IPS DF 6.9 (cell line): ENCODE results near the gene ADARB2.
"Not testable (repeated sequence)": the region's sequence is repeated elsewhere in the genome, so short reads cannot be mapped to it uniquely, and the experiment has no call there.

Experiments used
- DNase-seq: peaks from one replicate; pipeline ENCODE4 v3.0.0-alpha.2; 2013; ENCODE audit warnings: low read depth, low spot score
- H3K27ac ChIP-seq: one replicate; pipeline ENCODE4 v1.5.1; 2013; ENCODE audit warnings: low read length, control low read depth
- H3K27me3 ChIP-seq: 2 replicates; pipeline ENCODE4 v1.6.1; 2013; ENCODE audit warnings: mild to moderate bottlenecking, low read length; ENCODE audit not compliant: control insufficient read depth, insufficient read depth
- H3K36me3 ChIP-seq: 2 replicates; pipeline ENCODE4 v1.6.1; 2013; ENCODE audit warnings: low read length; ENCODE audit not compliant: control insufficient read depth, insufficient read depth
- H3K4me1 ChIP-seq: 2 replicates; pipeline ENCODE4 v1.6.1; 2013; ENCODE audit warnings: low read length; ENCODE audit not compliant: control insufficient read depth, insufficient read depth
- H3K4me3 ChIP-seq: 2 replicates; pipeline ENCODE4 v1.5.1; 2013; ENCODE audit warnings: mild to moderate bottlenecking, low read length
- H3K9me3 ChIP-seq: 2 replicates; pipeline ENCODE4 v1.6.1; 2013; ENCODE audit warnings: low read length, inconsistent platforms; ENCODE audit not compliant: control insufficient read depth, insufficient read depth
- WGBS: extraction: QIAGEN DNeasy Blood & Tissue Kit; methylation state at CpG from one replicate; pipeline ENCODE4 v1.1.7; 2013; ENCODE audit warnings: mixed read lengths, missing lambda C conversion rate; ENCODE audit not compliant: insufficient read length, insufficient coverage; 5-methylcytosine and 5-hydroxymethylcytosine counted together

The ADARB2 gene

DNA sequence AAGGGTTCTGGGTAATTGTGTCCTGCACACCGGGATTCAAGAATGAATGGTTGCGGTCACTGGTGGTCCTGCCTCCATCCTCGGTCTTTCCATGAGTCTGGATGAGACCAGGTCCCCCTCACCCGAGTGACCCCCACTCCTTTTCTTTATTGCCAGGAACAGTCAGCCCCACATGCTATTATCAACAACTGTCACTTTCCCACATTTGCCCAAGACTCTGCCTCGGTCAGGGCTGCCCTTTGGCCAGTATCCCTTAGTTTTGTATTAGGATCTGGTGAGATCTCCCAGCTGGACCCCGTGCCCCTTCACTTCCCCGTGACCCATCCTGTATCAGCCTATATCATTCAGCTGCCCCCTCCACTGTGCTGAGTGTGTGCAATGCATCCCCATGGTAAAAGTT is 288.3 kb downstream of the ADARB2 start:
- no CpG with 5 or more reads among the region's 7 CpGs for WGBS

DNA sequence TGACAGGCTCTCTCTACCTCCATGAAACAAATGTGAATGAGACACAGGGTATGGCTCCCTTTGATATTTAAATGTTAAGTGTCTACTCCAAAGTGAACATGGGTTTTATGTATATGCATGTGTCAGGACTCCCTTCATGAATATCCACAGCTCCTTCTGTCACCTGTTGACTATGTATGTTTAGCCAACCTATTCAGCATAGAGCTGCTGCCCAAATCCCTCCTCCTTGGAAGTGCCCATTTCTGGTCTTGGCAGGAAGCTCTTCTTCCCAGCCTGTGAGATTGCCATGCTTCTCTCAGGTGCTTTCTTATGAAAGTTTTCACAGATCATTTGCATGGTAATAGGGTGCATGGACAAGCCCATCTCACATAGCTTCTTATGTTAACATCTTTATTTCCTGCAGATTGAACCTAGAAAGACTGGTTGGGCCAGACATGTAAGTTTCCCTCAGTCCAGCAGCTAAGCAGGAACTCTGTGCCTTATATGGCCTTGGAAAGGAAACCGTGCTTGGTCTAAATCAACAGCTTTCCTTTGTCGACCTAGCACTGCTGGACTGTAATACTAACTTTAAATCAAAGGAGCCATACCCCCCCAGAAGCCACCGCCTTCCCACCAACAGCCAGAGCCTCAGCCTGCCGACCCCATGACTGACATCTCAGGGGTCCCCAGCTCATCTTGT is 288.9 kb downstream of the ADARB2 start:
- H3K27me3 ChIP-seq: no peaks in the 10 kb centered on the region; the same call in 1 of the 2 replicates
- WGBS: no CpG with 5 or more reads among the region's 4 CpGs
- H3K36me3 ChIP-seq: no peaks in the 10 kb centered on the region; the same call in 1 of the 2 replicates
- H3K4me3 ChIP-seq: no peak overlapping the region
- no peaks in the 10 kb centered on the region for H3K9me3 ChIP-seq
- peaks cover 2% of the 10 kb centered on the region; the same call in 1 of the 2 replicates for H3K4me1 ChIP-seq
- DNase-seq: no peak
- H3K27ac ChIP-seq: no peak overlapping the region

More for the DNA sequence above, 288.3 kb downstream of the ADARB2 start:
- Histone ChIP-seq H3K27ac (no peak overlapping the region), H3K27me3 (no peaks in the 10 kb centered on the region; the same call in 1 of the 2 replicates), H3K36me3 (no peaks in the 10 kb centered on the region; the same call in 1 of the 2 replicates), H3K4me3 (no peak overlapping the region), H3K9me3 (no peaks in the 10 kb centered on the region), H3K4me1 (peaks cover 2% of the 10 kb centered on the region; the same call in 1 of the 2 replicates)
- DNase-seq: no peak

- H3K27me3 ChIP-seq: no peaks in the 10 kb centered on the region
- H3K4me3 ChIP-seq: no peak overlapping the region
- H3K36me3 ChIP-seq: no peaks in the 10 kb centered on the region
- 0 out of 2 replicates have a peak, but pooled peaks cover 2% of the 10 kb centered on the region for H3K4me1 ChIP-seq
- 100% methylated on average over 2 of the region's 2 CpGs for WGBS
- H3K9me3 ChIP-seq: no peaks in the 10 kb centered on the region
- DNase-seq: no peak
- H3K27ac ChIP-seq: no peak overlapping the region
Observed at GRCh38 chr10:1444826-1445225, 292.5 kb downstream of the ADARB2 start.

DNA sequence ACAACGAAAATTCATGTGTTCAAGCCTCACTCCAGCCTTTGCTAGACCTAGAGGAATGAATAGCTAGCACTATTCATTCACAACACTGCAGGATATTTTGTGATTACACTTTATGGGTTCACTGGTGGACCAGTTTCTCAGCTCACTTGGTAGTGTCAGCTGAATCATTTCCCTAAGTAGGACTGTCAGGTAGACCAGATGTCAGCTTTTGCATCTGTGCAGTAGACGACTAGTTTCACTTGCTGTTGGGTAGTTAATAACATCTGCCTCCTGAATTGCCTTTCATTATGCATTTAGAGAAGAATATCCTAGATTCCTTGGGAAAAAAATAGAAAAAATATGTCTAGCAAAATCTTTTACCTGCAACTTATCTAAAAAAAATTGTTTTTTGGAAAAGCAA is 296.4 kb downstream of the ADARB2 start:
- Histone ChIP-seq H3K27me3 (no peaks in the 10 kb centered on the region), H3K27ac (no peak overlapping the region), H3K36me3 (no peaks in the 10 kb centered on the region), H3K4me1 (no peaks in the 10 kb centered on the region), H3K9me3 (no peaks in the 10 kb centered on the region), H3K4me3 (no peak overlapping the region)
- WGBS: no CpG with 5 or more reads among the region's 2 CpGs
- no peak for DNase-seq

DNA sequence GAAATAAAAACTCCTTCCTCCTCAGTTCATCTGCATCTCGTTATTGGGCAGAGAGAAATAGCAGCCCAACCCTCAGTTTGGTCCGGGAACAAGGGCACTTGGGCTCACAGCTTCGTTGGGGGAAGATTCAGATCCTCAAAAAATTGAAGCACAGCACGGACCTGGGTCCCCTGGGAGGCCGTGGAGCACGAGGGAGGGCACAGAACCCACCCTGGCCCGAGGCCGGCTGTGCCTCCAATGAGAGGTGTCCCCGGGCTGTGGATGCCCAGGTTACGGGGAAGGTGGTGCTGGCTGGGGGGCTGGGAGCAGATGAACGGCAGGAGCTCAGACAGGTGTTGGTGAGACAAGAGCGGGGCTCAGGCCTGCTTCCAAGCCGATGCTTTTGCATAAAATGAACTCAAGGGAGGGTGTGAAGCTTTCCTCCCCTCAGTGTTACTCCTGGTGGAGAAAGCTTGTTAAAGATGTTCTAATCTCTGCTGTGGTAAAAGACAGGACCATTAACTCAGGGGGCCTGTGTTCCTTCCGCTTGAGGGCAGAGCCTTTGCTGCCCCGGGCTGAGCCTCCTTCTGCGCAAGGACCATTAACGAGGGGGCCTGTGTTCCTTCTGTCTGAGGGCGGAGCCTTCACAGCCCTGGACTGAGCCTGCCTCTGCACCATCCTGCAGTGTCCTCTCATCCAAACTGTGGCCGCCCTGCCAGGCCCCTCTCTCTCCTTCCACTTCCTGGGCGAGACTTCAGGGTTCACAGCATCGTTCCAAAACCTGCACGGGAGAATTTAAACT is 302.2 kb downstream of the ADARB2 start:
- H3K27me3 ChIP-seq: no peaks in the 10 kb centered on the region
- H3K4me3 ChIP-seq: no peak overlapping the region
- no CpG with 5 or more reads among the region's 22 CpGs for WGBS
- no peaks in the 10 kb centered on the region for H3K9me3 ChIP-seq
- DNase-seq: no peak
- H3K4me1 ChIP-seq: no peaks in the 10 kb centered on the region
- no peak overlapping the region for H3K27ac ChIP-seq
- H3K36me3 ChIP-seq: no peaks in the 10 kb centered on the region; the same call in 1 of the 2 replicates

- H3K4me1 ChIP-seq: no peaks in the 10 kb centered on the region
- no peaks in the 10 kb centered on the region for H3K9me3 ChIP-seq
- no peak overlapping the region for H3K4me3 ChIP-seq
- no peaks in the 10 kb centered on the region; the same call in 1 of the 2 replicates for H3K36me3 ChIP-seq
- DNase-seq: peak; percentile 22
- no CpG with 5 or more reads among the region's 11 CpGs for WGBS
- H3K27ac ChIP-seq: no peak overlapping the region
- H3K27me3 ChIP-seq: no peaks in the 10 kb centered on the region
Observed at GRCh38 chr10:1434202-1434601, 303.1 kb downstream of the ADARB2 start.

- Histone ChIP-seq H3K9me3 (no peaks in the 10 kb centered on the region), H3K4me3 (no peak overlapping the region), H3K36me3 (no peaks in the 10 kb centered on the region; the same call in 1 of the 2 replicates), H3K27me3 (no peaks in the 10 kb centered on the region), H3K27ac (no peak overlapping the region), H3K4me1 (no peaks in the 10 kb centered on the region)
- WGBS: no CpG with 5 or more reads among the region's 3 CpGs
- no peak for DNase-seq
Observed at GRCh38 chr10:1432161-1432560, 305.2 kb downstream of the ADARB2 start.

GRCh38 chr10:1431229-1431628 is 306.1 kb downstream of the ADARB2 start:
- no CpG with 5 or more reads among the region's 1 CpG for WGBS
- no peaks in the 10 kb centered on the region for H3K9me3 ChIP-seq
- no peak overlapping the region for H3K4me3 ChIP-seq
- no peaks in the 10 kb centered on the region; the same call in 1 of the 2 replicates for H3K36me3 ChIP-seq
- H3K27me3 ChIP-seq: no peaks in the 10 kb centered on the region
- H3K27ac ChIP-seq: no peak overlapping the region
- DNase-seq: no peak
- H3K4me1 ChIP-seq: no peaks in the 10 kb centered on the region

- not testable (repeated sequence) for H3K36me3 ChIP-seq, DNase-seq, H3K4me3 ChIP-seq, H3K27me3 ChIP-seq, H3K4me1 ChIP-seq, H3K27ac ChIP-seq, H3K9me3 ChIP-seq
- no CpG with 5 or more reads among the region's 3 CpGs for WGBS
Observed at GRCh38 chr10:1427521-1428186, 309.7 kb downstream of the ADARB2 start.

DNA sequence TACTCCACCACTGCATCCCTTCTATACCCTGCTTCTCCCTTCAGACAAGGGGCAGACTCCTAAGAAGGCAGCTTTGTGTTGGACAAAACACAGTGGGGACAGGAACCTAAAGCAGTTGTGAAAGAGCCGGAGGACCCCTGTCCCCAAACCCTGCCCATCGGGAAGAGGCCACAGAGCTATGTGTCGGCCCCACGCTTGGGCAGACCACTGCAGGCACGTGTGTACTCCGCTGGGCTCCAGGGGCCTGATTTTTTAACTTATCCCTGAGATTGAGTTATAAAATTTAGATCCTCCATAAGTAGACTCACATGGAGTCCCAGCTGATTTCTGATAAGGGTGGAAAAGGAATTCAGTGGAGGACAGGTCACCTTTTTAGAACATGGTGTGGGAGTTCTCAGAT is 310.5 kb downstream of the ADARB2 start:
- no peaks in the 10 kb centered on the region for H3K4me1 ChIP-seq
- no peak for DNase-seq
- no peak overlapping the region for H3K27ac ChIP-seq

More for the DNA sequence above, 310.5 kb downstream of the ADARB2 start:
- Histone ChIP-seq H3K9me3 (no peaks in the 10 kb centered on the region; the same call in 1 of the 2 replicates), H3K4me3 (no peak overlapping the region), H3K36me3 (no peaks in the 10 kb centered on the region), H3K27me3 (no peaks in the 10 kb centered on the region)
- WGBS: no CpG with 5 or more reads among the region's 6 CpGs
